Coronary artery (tissue), 2 donors: ENCODE measurements around the gene CLIC5.

Source experiments
- DNase-seq: peaks from one replicate; pipeline ENCODE4 v3.0.0-alpha.2; 2017; ENCODE audit warnings: low spot score
- H3K27ac ChIP-seq, 2 donors: fragments of 200-600 bp; sonication (generic); one replicate each; pipeline ENCODE4 v1.5.1; 2016 to 2019
- H3K4me3 ChIP-seq: fragments of 200-600 bp; sonication (generic); 2 replicates; pipeline ENCODE4 v1.5.1; 2016; ENCODE audit warnings: mild to moderate bottlenecking, moderate library complexity
- TF ChIP-seq, protein P1 (sequence below): fragments of 200-600 bp; sonication (generic); IDR thresholded peaks from one replicate; pipeline ENCODE4 v1.5.1; 2019; ENCODE audit warnings: antibody characterized with exemption

Gene CLIC5

DNA sequence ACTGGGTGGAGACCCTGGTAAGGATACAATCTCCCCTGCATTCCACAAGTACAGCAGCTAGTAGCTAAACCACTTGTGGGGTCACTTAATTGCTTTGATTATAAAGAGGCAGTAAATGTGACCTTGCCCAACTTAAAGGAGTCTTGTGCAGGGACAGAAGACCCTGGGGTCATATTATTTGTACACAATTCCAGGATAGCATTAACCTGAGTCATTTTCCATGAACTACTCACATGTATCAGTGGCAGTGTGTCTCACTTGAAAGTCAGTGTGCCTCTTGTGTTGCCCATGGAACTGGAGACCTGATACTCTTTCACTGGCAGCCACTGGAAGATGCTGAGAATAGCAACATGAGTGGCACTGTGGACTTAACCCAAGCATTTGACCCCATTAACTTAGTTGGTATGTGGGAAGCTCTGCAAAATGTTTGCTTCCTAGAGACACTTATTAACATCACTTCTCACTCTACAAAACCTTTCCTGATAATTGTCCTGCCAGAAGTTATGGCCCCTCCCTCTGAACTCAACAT lies 28.9 kb downstream of the CLIC5 start:
- TF ChIP-seq, protein P1, sequence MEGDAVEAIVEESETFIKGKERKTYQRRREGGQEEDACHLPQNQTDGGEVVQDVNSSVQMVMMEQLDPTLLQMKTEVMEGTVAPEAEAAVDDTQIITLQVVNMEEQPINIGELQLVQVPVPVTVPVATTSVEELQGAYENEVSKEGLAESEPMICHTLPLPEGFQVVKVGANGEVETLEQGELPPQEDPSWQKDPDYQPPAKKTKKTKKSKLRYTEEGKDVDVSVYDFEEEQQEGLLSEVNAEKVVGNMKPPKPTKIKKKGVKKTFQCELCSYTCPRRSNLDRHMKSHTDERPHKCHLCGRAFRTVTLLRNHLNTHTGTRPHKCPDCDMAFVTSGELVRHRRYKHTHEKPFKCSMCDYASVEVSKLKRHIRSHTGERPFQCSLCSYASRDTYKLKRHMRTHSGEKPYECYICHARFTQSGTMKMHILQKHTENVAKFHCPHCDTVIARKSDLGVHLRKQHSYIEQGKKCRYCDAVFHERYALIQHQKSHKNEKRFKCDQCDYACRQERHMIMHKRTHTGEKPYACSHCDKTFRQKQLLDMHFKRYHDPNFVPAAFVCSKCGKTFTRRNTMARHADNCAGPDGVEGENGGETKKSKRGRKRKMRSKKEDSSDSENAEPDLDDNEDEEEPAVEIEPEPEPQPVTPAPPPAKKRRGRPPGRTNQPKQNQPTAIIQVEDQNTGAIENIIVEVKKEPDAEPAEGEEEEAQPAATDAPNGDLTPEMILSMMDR: no peak
- DNase-seq: no peak
- Histone ChIP-seq H3K4me3 (no peak overlapping the region), H3K27ac (no peak overlapping the region)

DNA sequence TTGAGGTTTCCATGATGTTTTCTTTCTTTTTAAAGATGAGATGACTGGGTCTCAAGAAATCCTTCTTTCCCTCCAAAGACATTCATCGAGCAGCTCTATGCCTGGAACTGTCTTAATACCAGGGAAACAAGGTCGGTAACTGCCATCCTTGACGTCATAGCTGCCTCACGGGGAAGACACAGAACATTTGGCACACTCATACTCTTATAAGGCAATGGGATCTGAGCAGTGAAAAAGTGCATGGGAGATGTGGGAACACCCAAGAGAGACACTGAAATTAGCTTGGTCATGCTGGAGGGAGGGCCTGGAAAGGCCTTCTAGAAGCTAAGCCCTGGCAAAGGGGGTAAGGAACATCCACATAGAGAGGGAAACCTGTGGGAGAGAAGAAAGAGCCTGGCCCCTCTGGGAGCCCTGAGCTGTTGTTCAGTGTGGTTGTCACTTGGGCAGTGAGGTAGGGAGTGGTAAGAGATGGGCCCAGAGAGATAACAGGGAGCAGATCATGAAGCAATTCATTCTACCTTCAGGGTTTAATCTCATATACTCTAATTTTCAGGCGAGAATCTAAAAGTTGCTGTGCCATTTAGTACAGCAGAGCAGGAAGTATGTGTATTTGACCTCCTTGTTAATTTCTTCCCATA lies 30.8 kb downstream of the CLIC5 start:
- TF ChIP-seq, protein P1: no peak
- H3K4me3 ChIP-seq: no peak overlapping the region
- no peak for DNase-seq
- H3K27ac ChIP-seq: no peak overlapping the region

DNA sequence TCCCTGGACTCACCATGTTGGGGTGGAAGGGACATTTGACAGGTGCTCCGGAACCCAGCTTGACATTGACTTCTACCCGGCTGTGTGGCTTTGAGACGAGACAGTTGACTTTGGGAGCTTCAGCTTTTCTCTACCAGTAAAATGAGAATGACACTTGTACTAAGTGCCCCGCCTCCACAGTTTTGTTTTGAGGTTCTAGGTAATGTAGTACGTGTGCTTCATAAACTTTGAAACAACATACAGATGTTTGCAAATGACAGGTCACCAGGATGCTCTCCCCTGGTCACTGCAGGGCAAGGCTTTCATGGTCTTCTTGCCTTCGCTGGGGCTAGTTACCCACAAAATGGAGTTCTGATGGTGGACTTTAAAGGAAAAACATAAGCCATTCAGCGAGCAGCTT lies 31.3 kb downstream of the CLIC5 start:
- H3K27ac ChIP-seq: no peak overlapping the region
- TF ChIP-seq, protein P1: no peak
- no peak overlapping the region for H3K4me3 ChIP-seq
- DNase-seq: no peak

DNA sequence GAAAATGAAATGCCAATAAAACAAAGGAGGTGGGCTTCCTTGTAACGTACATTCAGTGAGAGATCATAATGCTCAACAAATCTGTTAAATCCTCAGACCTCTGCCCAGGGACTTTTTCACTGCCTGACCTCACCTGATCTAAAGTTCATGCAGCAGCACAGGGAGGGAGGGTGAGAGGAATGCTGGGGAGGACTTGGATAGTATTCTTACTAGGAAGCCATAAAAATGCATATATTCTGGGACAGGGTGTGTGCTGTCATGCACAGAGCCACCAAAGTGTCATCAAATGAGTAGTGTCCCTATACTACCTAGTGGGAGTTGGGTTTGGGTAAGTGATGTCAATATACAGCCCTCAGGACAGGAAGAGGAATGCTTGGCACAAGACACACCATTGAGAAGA lies 32.6 kb downstream of the CLIC5 start:
- H3K27ac ChIP-seq: no peak overlapping the region
- DNase-seq: no peak
- TF ChIP-seq, protein P1: no peak

GRCh38 chr6:45982280-45983036 lies 33.2 kb downstream of the CLIC5 start:
- no peak for DNase-seq
- Histone ChIP-seq H3K4me3 (no peak overlapping the region), H3K27ac (no peak overlapping the region)
- TF ChIP-seq, protein P1: no peak

More for the DNA sequence above, 32.6 kb downstream of the CLIC5 start:
- no peak overlapping the region for H3K4me3 ChIP-seq

DNA sequence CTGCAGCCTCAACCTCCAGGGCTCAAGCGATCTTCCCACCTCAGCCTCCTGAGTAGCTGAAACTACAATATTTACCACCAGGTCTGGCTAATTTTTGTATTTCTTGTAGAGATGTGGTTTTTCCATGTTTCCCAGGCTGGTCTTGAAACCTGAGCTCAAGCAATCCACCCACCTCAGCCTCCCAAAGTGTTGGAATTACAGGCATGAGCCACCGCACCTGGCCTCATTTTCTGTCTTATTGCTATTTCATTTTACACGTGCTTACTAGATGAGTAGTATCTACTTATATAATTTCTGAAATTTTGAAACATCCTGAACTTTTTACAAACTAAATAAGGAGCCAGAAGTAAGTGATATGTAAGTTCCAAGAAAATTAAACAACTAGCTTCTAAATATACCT lies 34.6 kb downstream of the CLIC5 start:
- H3K27ac ChIP-seq: no peak overlapping the region
- TF ChIP-seq, protein P1: no peak
- DNase-seq: no peak
- no peak overlapping the region for H3K4me3 ChIP-seq

- H3K4me3 ChIP-seq: no peak overlapping the region
- DNase-seq: no peak
- TF ChIP-seq, protein P1: no peak
- no peak overlapping the region for H3K27ac ChIP-seq
These were observed 36.3 kb downstream of the CLIC5 start for GRCh38 chr6:45979311-45979710.
